Peyer's patch (tissue), 4 donors: ENCODE data around the gene INKA1. TPM values are rescaled to one million over a fixed set of nuclear protein-coding genes. Genes with fewer than 3 reads are reported as not detected.

Experiments used
- DNase-seq, 3 donors: peaks; one replicate each; pipeline ENCODE4 v3.0.0-alpha.2; 2017 to 2019
- H3K27ac ChIP-seq, 4 donors: fragments of 200-600 bp; sonication (generic); one replicate each; pipeline ENCODE4 v1.5.1; 2016 to 2019
- H3K27me3 ChIP-seq, 2 donors: fragments of 200-600 bp; sonication (generic); one replicate each; pipeline ENCODE4 v1.5.1; 2019
- H3K36me3 ChIP-seq, 3 donors: fragments of 200-600 bp; sonication (generic); one replicate each; pipeline ENCODE4 v1.5.1; 2016 to 2019
- H3K4me1 ChIP-seq, 4 donors: fragments of 200-600 bp; sonication (generic); one replicate each; pipeline ENCODE4 v1.5.1; 2016 to 2019
- H3K4me3 ChIP-seq, 4 donors: fragments of 200-600 bp; sonication (generic); 1 replicate in 3 of 4; 2 replicates in 1 of 4; pipeline ENCODE4 v1.5.1; 2016 to 2019; ENCODE audit warnings: mild to moderate bottlenecking in 1 of 4
- H3K9me3 ChIP-seq, 4 donors: fragments of 200-600 bp; sonication (generic); one replicate each; pipeline ENCODE4 v1.5.1; 2016 to 2019; ENCODE audit warnings: mild to moderate bottlenecking in 1 of 4
- POLR2A ChIP-seq, 2 donors: fragments of 450-650 bp; IDR thresholded peaks; one replicate each; pipeline ENCODE4 v1.5.1; 2017; ENCODE audit warnings: antibody characterized with exemption in 2 of 2, mild to moderate bottlenecking in 2 of 2, moderate library complexity in 2 of 2
- total RNA-seq, 4 donors: library from RNA; depleted of rRNA; stranded (reverse); fragments of >200 nt; gene quantifications; one replicate each; pipeline ENCODE4 v1.1.0, GENCODE V29; 2016
- TF ChIP-seq, protein P1 (sequence below), 6 experiments: fragments of 450-650 bp in 4 of 6; fragments of 200-600 bp in 2 of 6; sonication (generic) in 1 of 6; IDR thresholded peaks; one replicate each; pipeline ENCODE4 v1.5.1; 2017 to 2019; ENCODE audit warnings: antibody characterized with exemption in 6 of 6, mild to moderate bottlenecking in 3 of 6, moderate library complexity in 1 of 6

INKA1 gene
- total RNA-seq, 4 donors from 2014 or later: 1.9 to 22.3 TPM; not detected in 2

DNA sequence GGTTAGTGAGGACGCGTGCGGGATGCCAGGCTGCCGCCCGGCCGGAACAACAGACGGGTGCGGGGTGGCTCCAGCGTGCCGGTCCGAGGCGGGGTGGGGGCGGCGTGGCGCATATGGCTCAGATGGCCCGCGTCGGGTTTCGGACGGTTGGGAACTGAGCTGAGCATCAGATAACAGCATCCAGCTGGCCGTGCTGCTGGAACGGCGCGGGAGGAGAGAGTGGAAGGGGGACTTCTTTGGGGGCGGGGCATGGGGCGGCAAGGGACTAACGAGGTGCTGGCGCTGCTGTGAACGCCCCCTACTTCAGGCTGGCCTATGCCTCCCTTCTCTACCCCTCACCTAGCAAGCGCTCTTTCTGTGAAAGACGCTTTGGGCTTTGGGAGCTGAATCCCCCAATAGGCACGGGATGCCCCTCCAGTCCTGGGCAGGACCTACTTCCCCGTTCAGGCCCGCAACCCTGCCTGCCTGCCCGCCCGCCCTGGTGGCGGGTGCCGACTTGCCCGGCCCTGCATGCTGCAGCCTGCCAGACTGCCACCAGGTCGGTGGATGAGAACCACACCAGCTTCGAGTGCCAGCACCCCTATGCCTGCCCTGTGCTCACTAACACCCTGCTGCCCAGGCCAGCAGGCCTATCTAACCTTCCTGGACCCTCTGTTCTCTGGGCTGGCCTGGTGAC is 542 bp downstream of the INKA1 start:
- Histone ChIP-seq H3K9me3 (no peaks in the 10 kb centered on the region), H3K4me3 (peak overlapping the region; percentile 76 to 96 (median 84)), H3K4me1 (peaks cover 0 to 45% (median 41%) of the 10 kb centered on the region in 4 donors), H3K27me3 (no peaks in the 10 kb centered on the region), H3K36me3 (peaks cover 0 to 7% (median 0%) of the 10 kb centered on the region in 3 donors), H3K27ac (peak overlapping the region; percentile 88 to 98 (median 94))
- DNase-seq: peak; percentile 59 to 80 (median 80)
- no peak for TF ChIP-seq POLR2A (IDR thresholded peaks at IDR 0.05)
- TF ChIP-seq, protein P1, sequence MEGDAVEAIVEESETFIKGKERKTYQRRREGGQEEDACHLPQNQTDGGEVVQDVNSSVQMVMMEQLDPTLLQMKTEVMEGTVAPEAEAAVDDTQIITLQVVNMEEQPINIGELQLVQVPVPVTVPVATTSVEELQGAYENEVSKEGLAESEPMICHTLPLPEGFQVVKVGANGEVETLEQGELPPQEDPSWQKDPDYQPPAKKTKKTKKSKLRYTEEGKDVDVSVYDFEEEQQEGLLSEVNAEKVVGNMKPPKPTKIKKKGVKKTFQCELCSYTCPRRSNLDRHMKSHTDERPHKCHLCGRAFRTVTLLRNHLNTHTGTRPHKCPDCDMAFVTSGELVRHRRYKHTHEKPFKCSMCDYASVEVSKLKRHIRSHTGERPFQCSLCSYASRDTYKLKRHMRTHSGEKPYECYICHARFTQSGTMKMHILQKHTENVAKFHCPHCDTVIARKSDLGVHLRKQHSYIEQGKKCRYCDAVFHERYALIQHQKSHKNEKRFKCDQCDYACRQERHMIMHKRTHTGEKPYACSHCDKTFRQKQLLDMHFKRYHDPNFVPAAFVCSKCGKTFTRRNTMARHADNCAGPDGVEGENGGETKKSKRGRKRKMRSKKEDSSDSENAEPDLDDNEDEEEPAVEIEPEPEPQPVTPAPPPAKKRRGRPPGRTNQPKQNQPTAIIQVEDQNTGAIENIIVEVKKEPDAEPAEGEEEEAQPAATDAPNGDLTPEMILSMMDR (IDR thresholded peaks at IDR 0.05): peak in 2 of 6 experiments; percentile 3 to 26

DNA sequence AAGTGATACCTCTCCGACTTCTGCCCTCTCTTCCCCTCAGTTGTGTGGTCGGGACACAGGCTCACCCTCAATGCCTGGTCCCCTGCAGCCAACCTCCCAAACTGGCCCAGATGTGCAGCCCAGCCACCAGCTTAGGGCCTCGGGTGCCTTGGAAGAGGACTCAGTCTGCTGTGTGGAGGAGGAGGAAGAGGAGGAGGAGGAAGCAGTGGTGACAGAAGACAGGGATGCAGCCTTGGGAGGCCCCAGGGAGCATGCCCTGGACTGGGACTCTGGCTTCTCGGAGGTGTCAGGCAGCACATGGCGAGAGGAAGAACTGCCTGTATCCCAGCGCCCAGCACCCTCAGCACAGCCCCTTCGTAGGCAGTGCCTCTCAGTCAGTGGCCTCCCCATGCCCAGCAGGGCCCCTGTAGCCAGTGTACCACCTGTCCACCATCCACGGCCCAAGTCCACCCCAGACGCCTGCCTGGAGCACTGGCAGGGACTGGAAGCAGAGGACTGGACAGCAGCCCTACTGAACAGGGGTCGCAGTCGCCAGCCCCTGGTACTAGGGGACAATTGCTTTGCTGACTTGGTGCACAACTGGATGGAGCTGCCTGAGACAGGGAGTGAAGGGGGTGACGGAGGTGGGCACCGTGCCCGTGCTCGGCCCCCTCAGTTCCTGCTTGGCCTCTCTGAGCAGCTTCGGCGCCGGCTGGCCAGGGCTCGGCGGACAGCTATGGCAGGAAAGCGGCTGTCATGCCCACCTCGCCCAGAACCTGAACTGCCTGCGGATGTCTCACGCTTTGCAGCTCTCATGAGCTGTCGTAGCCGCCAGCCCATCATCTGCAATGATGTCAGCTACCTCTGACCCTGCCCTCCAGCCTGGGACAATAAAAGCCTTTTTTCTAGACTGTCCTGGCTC is 1.3 kb downstream of the INKA1 start:
- no peaks in the 10 kb centered on the region for H3K9me3 ChIP-seq
- no peak for TF ChIP-seq POLR2A (IDR thresholded peaks at IDR 0.05)
- TF ChIP-seq, protein P1 (IDR thresholded peaks at IDR 0.05): peak in 1 of 6 experiments; percentile 0
- peaks cover 0 to 45% (median 41%) of the 10 kb centered on the region in 4 donors for H3K4me1 ChIP-seq
- DNase-seq: peak in 1 of 3 donors; percentile 38
- peak overlapping the region; percentile 88 to 98 (median 94) for H3K27ac ChIP-seq
- no peaks in the 10 kb centered on the region for H3K27me3 ChIP-seq
- peak overlapping the region; percentile 76 to 96 (median 84) for H3K4me3 ChIP-seq
- peaks cover 0 to 15% (median 0%) of the 10 kb centered on the region in 3 donors for H3K36me3 ChIP-seq

- peak overlapping the region; percentile 78 to 98 (median 89) for H3K27ac ChIP-seq
- no peaks in the 10 kb centered on the region for H3K27me3 ChIP-seq
- peak overlapping the region in 1 of 4 donors; percentile 80 for H3K4me3 ChIP-seq
- no peaks in the 10 kb centered on the region for H3K9me3 ChIP-seq
- peaks cover 0 to 23% (median 0%) of the 10 kb centered on the region in 3 donors for H3K36me3 ChIP-seq
- no peak for TF ChIP-seq POLR2A (IDR thresholded peaks at IDR 0.05)
- TF ChIP-seq, protein P1 (IDR thresholded peaks at IDR 0.05): no peak
- peaks cover 0 to 45% (median 41%) of the 10 kb centered on the region in 4 donors for H3K4me1 ChIP-seq
- DNase-seq: peak in 2 of 3 donors; percentile 80 to 87
Measured at GRCh38 chr3:49805367-49805782, 2.3 kb downstream of the INKA1 start.

DNA sequence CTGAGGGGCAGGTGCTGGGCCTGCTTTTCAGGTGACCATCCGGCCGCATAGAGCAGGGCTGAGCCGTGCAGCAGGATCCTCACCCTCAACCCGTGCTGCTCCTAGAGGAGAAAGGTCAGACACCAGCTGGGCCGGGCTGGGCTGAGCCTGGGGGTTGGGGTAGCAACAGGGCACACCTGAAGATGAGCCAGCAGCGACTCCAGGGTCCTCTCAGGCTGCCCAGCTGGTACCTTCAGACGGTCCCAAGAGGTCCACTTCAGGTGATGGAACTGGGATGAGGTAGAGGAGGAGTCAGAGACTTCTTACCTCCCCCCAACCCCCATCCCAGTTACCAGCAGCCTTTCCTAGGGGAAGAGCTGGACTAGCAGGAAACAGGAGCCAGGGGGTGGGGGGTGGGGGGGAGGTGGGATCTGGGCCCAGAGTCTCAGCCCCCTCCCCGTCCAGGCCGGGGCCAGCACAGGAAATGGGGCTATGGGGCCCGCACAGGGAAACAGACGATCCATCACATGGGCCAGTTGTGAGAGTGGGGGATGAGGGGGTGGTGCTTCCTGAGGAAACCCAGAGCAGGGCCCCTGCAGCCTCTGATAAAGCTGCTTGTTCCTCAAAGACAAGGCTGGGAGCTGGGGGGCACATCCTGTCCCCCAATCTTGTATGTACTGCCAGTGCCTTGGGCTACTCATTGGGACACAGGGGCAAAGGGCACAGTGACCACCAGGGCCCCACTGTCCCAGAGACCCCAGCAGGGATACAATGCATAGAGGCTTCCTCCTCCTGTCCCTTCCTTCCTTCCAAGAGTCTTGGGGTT is 3.0 kb downstream of the INKA1 start:
- no peaks in the 10 kb centered on the region for H3K27me3 ChIP-seq
- peak overlapping the region in 1 of 4 donors; percentile 80 for H3K4me3 ChIP-seq
- H3K27ac ChIP-seq: peak overlapping the region; percentile 78 to 98 (median 89)
- no peak for TF ChIP-seq POLR2A (IDR thresholded peaks at IDR 0.05)
- TF ChIP-seq, protein P1 (IDR thresholded peaks at IDR 0.05): no peak
- peaks cover 0 to 30% (median 0%) of the 10 kb centered on the region in 3 donors for H3K36me3 ChIP-seq
- H3K4me1 ChIP-seq: peaks cover 0 to 45% (median 41%) of the 10 kb centered on the region in 4 donors
- H3K9me3 ChIP-seq: no peaks in the 10 kb centered on the region
- peak in 2 of 3 donors; percentile 88 for DNase-seq

DNA sequence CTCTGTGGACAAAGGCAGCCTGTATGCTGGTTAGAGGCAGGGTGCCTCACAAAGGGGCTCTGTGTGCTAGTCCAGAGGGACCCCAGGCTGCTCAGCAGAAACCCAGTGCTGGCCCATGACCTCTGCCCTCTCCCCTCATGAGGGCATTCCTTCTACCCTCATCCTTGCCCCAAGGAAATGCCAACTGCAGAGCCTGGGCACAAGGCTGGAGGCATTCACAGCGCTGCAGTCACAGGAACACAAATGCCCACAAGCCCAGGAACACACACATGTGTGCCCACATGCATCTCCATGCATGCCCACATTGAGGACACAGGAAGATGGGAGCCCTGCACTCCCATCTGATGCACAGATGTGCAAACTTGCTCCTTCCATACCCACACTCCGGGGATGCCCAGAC is 3.8 kb downstream of the INKA1 start:
- Histone ChIP-seq H3K4me3 (no peak overlapping the region), H3K36me3 (peaks cover 0 to 37% (median 0%) of the 10 kb centered on the region in 3 donors), H3K9me3 (no peaks in the 10 kb centered on the region), H3K27ac (peak overlapping the region; percentile 78 to 98 (median 89)), H3K27me3 (no peaks in the 10 kb centered on the region), H3K4me1 (peaks cover 0 to 45% (median 42%) of the 10 kb centered on the region in 4 donors)
- TF ChIP-seq, protein P1 (IDR thresholded peaks at IDR 0.05): no peak
- no peak for TF ChIP-seq POLR2A (IDR thresholded peaks at IDR 0.05)
- DNase-seq: no peak
